ENCODE results near the gene SPINT3. TPM values are rescaled to one million over a fixed set of nuclear protein-coding genes. Genes with fewer than 3 reads are reported as not detected.

Gene SPINT3
- total RNA-seq, 1 donor from 2014 or later = not detected

DNA sequence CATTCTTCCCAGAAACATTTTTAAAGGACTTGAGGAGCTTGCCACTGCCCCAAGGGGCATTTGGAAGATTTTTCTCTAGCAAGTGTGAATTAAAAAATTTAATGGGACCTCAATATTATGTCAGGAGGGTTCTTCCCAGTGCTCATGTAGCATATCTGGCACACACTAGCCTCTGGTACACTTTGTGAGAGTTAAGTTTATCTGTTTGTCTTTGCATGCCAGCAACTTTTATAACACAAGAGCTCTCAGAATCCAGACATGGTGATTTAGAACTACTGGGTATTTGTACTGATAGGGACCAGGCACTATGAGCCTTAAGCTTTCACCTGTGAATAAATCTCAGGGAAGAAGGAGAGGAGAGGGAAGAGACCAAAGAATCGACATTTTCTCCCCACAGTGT is 12.9 kb downstream of the SPINT3 start:
- intact Hi-C loops (cut with DNase I) = no loop called here
- Histone ChIP-seq H3K4me3 (no peak overlapping the region), H3K27me3 (no peaks in the 10 kb centered on the region)

DNA sequence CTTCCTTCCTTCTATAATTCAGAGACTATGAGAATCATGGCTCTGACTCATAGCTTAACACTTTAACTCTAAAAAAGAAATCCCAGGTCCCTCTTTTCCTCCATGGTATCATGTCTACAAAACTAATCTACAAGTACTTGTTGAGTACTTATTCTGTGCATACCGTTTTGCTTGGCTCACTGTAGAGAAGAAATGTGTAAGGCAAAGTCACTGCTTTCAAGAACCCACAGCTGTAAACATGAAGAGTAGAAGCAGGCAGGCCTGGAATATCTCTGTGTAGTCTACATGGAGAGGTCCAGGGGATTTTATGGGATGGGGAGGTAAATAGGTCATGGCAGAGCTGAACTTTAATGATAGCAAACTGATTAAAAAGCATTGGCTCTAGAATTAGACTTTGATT is 13.8 kb downstream of the SPINT3 start:
- Histone ChIP-seq H3K27ac (no peak overlapping the region), H3K9me3 (no peaks in the 10 kb centered on the region), H3K36me3 (no peaks in the 10 kb centered on the region), H3K4me3 (no peak overlapping the region), H3K4me1 (no peaks in the 10 kb centered on the region), H3K27me3 (no peaks in the 10 kb centered on the region)
- no peak for DNase-seq (ENCODE audit: extremely low spot score in 2 of 2)
- TF ChIP-seq POLR2A (IDR thresholded peaks at IDR 0.05) (no peak), POLR2AphosphoS5 (IDR thresholded peaks at IDR 0.05; ENCODE audit: insufficient read depth in 1 of 2, low read depth in 1 of 2) (no peak)
- TF ChIP-seq, protein P1, sequence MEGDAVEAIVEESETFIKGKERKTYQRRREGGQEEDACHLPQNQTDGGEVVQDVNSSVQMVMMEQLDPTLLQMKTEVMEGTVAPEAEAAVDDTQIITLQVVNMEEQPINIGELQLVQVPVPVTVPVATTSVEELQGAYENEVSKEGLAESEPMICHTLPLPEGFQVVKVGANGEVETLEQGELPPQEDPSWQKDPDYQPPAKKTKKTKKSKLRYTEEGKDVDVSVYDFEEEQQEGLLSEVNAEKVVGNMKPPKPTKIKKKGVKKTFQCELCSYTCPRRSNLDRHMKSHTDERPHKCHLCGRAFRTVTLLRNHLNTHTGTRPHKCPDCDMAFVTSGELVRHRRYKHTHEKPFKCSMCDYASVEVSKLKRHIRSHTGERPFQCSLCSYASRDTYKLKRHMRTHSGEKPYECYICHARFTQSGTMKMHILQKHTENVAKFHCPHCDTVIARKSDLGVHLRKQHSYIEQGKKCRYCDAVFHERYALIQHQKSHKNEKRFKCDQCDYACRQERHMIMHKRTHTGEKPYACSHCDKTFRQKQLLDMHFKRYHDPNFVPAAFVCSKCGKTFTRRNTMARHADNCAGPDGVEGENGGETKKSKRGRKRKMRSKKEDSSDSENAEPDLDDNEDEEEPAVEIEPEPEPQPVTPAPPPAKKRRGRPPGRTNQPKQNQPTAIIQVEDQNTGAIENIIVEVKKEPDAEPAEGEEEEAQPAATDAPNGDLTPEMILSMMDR (IDR thresholded peaks at IDR 0.05) = no peak
- intact Hi-C loops (cut with DNase I) = no loop called here

More for the DNA sequence above, 12.9 kb downstream of the SPINT3 start:
- H3K4me1 ChIP-seq = no peaks in the 10 kb centered on the region
- no peak for TF ChIP-seq POLR2A (IDR thresholded peaks at IDR 0.05)
- no peak for TF ChIP-seq POLR2AphosphoS5 (IDR thresholded peaks at IDR 0.05; ENCODE audit: insufficient read depth in 1 of 2, low read depth in 1 of 2)
- TF ChIP-seq, protein P1 (IDR thresholded peaks at IDR 0.05) = no peak
- H3K36me3 ChIP-seq = no peaks in the 10 kb centered on the region
- no peak overlapping the region for H3K27ac ChIP-seq
- no peaks in the 10 kb centered on the region for H3K9me3 ChIP-seq
- no peak for DNase-seq (ENCODE audit: extremely low spot score in 2 of 2)

DNA sequence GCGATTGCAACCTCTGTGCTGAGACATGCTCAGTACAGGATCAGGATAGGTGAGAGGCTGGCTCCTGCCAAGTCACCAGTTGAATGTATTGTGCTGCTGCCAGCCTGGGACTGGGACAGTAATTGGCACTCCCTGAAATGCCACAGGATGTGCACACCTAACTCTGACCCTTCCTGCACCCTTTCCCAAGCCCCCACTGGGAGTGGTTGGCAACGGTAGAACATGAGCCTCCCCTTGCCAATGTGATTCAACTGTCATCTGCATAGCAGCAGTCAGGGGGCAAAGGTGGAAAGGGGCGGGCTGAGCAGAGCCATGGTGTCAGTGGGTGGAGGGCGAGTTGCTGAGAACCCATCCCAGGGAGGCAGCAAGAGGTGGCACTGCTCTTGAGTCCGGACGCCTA is 15.4 kb downstream of the SPINT3 start:
- no peak overlapping the region for H3K27ac ChIP-seq
- H3K9me3 ChIP-seq = no peaks in the 10 kb centered on the region
- TF ChIP-seq, protein P1 (IDR thresholded peaks at IDR 0.05) = no peak
- no peak for TF ChIP-seq POLR2AphosphoS5 (IDR thresholded peaks at IDR 0.05; ENCODE audit: insufficient read depth in 1 of 2, low read depth in 1 of 2)
- TF ChIP-seq POLR2A (IDR thresholded peaks at IDR 0.05) = no peak
- DNase-seq (ENCODE audit: extremely low spot score in 2 of 2) = peak in 1 of 2 donors; percentile 65
- no peaks in the 10 kb centered on the region for H3K27me3 ChIP-seq
- H3K4me3 ChIP-seq = no peak overlapping the region
- no peaks in the 10 kb centered on the region for H3K4me1 ChIP-seq
- no peaks in the 10 kb centered on the region for H3K36me3 ChIP-seq
- intact Hi-C loops (cut with DNase I) = no loop called here

DNA sequence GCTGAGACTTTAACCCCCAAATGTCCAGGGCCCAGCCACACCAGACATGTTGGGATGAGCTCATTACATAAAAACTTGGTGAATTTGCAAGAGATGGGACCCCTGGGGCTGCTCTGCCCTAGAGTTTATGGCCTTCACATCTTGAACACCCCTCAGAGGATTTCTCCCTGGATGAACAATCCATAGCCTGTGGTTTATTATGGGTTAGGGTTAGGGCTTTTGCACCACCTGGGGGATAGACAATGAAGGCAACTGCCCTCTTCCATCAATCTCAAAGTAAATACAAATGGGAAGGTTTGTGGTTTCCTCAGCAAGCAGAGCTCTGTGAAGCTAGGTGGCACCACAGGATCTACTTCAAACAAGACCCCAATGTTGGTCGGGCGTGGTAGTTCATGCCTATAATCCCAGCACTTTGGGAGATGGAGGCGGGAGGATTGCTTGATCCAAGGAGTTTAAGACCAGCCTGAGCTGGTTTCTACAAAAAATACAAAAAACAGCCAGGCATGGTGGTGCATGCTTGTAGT is 17.4 kb downstream of the SPINT3 start:
- intact Hi-C loops (cut with DNase I) = no loop called here
- Histone ChIP-seq H3K4me1 (no peaks in the 10 kb centered on the region), H3K4me3 (no peak overlapping the region), H3K9me3 (no peaks in the 10 kb centered on the region), H3K36me3 (no peaks in the 10 kb centered on the region), H3K27ac (no peak overlapping the region), H3K27me3 (no peaks in the 10 kb centered on the region)
- peak in 1 of 2 donors; percentile 37 for DNase-seq (ENCODE audit: extremely low spot score in 2 of 2)
- no peak for TF ChIP-seq POLR2AphosphoS5 (IDR thresholded peaks at IDR 0.05; ENCODE audit: insufficient read depth in 1 of 2, low read depth in 1 of 2)
- TF ChIP-seq POLR2A (IDR thresholded peaks at IDR 0.05) = no peak
- TF ChIP-seq, protein P1 (IDR thresholded peaks at IDR 0.05) = no peak

DNA sequence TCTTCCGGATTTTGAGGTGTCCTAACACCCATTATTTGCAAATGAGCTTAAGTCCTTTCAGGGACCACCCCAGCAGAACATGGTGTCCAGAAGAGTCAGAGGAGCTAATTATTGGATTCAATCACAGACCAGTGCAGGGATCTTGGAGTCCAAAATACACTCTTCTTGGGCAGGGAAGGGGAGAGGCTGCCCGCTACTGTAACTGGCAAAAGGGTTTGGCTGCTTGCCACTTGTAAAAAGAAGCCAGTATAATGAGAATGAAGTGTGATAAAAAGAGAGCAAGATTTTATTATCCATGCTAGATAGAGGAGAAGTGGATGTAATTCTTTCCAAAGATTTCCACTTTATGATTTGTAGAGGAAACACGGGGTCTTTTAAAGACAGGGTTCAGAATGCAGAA is 19.3 kb downstream of the SPINT3 start:
- DNase-seq (ENCODE audit: extremely low spot score in 2 of 2) = no peak
- H3K4me3 ChIP-seq = no peak overlapping the region
- TF ChIP-seq, protein P1 (IDR thresholded peaks at IDR 0.05) = no peak
- TF ChIP-seq POLR2A (IDR thresholded peaks at IDR 0.05) (no peak), POLR2AphosphoS5 (IDR thresholded peaks at IDR 0.05; ENCODE audit: insufficient read depth in 1 of 2, low read depth in 1 of 2) (no peak)
- H3K27ac ChIP-seq = no peak overlapping the region
- no peaks in the 10 kb centered on the region for H3K4me1 ChIP-seq
- H3K9me3 ChIP-seq = no peaks in the 10 kb centered on the region
- no peaks in the 10 kb centered on the region for H3K27me3 ChIP-seq
- intact Hi-C loops (cut with DNase I) = no loop called here
- no peaks in the 10 kb centered on the region for H3K36me3 ChIP-seq
